ENCODE data around the gene PSMD9.
"Not testable (repeated sequence)": the region's sequence is repeated elsewhere in the genome, so short reads cannot be mapped to it uniquely, and the experiment has no call there.

PSMD9 gene

DNA sequence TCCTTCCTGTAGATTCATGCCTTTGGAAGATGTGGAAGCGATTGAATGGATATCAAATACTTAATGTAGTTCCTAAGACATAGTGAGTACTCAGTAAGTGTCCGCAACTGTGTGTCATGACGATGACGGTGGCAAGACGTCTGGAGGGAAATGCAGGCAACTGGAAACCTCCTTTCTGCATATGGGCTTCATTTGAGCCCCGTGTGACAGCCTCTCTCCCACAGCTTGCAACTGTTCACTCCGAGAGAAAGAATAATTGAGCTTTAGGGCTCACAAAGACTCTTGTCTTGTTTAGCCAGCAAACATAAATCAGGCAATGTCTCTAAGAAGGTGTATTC is 36.7 kb downstream of the PSMD9 start:
- TF ChIP-seq, protein P1, sequence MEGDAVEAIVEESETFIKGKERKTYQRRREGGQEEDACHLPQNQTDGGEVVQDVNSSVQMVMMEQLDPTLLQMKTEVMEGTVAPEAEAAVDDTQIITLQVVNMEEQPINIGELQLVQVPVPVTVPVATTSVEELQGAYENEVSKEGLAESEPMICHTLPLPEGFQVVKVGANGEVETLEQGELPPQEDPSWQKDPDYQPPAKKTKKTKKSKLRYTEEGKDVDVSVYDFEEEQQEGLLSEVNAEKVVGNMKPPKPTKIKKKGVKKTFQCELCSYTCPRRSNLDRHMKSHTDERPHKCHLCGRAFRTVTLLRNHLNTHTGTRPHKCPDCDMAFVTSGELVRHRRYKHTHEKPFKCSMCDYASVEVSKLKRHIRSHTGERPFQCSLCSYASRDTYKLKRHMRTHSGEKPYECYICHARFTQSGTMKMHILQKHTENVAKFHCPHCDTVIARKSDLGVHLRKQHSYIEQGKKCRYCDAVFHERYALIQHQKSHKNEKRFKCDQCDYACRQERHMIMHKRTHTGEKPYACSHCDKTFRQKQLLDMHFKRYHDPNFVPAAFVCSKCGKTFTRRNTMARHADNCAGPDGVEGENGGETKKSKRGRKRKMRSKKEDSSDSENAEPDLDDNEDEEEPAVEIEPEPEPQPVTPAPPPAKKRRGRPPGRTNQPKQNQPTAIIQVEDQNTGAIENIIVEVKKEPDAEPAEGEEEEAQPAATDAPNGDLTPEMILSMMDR (conservative IDR thresholded peaks at IDR 0.05; ENCODE audit: low read depth, low read length): no peak
- H3K4me3 ChIP-seq (ENCODE audit: low read depth, low read length): peak overlapping the region; percentile 13
- peak; percentile 73 for DNase-seq (ENCODE audit: low read depth)

DNA sequence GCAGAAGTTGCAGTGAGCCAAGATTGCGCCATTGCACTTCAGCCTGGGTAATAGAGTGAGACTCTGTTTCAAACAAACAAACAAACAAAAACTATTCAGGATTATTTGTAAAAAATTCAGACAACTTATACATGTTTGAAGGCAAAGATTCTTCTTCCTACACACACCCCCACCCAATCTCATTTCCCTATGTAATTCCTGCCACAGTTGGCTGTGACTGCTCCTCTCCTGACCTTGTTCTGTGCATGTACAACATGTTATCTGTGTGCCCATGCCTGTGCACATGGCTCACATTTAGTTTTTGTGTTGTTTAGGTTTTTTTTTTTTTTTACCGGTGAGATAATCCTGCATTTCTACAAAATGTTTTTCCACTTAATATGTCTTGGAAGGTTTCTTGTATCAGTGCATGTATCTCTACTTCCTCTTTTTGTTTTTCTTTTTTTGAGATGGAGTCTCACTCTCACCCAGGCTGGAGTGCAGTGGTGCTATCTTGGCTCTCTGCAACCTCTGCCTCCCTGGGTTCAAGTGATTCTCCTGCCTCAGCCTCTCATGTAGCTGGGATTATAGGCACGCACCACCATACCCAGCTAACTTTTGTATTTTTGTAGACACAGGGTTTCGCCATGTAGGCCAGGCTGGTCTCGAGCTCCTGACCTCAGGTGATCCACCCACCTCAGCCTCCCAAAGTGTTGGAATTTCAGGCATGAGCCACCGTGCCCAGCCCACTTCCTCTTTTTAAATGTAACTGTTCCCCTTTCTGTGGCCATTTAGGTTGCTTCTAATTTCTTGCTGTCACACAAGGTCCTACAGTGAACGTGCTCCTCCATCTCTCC is 38.5 kb downstream of the PSMD9 start:
- TF ChIP-seq, protein P1 (conservative IDR thresholded peaks at IDR 0.05; ENCODE audit: low read depth, low read length): no peak
- no peak overlapping the region for H3K4me3 ChIP-seq (ENCODE audit: low read depth, low read length)
- no peak for DNase-seq (ENCODE audit: low read depth)

DNA sequence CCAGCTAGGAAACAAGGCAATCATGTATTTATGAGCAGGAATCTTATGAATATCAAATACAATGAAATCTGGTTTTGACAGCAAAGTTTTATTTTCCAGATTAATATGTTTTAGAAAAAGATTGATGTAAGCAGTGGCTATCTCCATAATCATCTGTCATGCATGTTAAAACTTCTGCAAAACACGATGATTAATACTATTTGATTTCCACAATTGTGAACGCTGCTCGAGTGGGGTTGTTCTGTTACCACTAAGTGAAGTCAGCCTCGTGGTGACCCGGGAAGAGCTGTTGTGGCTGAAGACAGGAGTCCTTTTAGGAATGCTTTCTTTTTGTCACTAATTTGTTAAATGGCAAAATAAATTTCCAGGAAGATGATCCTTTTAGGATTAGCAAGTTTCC is 39.2 kb downstream of the PSMD9 start:
- DNase-seq (ENCODE audit: low read depth): no peak
- TF ChIP-seq, protein P1 (conservative IDR thresholded peaks at IDR 0.05; ENCODE audit: low read depth, low read length): no peak
- no peak overlapping the region for H3K4me3 ChIP-seq (ENCODE audit: low read depth, low read length)

DNA sequence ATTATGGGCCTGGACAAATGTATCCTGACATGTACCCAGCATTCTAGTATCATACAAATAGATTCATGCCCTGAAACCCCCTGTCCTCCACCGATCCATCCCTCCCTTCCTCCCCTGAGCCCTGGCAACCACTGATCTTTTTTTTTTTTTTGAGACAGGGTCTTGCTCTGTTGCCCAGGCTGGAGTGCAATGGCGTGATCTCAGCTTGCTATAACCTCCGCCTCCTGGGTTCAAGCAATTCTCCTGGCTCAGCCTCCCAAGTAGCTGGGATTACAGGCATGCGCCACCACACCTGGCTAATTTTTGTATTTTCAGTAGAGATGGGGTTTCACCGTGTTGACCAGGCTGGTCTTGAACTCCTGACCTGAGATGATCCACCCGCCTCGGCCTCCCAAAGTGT is 41.0 kb downstream of the PSMD9 start:
- not testable (repeated sequence) for H3K4me3 ChIP-seq (ENCODE audit: low read depth, low read length); DNase-seq (ENCODE audit: low read depth)

DNA sequence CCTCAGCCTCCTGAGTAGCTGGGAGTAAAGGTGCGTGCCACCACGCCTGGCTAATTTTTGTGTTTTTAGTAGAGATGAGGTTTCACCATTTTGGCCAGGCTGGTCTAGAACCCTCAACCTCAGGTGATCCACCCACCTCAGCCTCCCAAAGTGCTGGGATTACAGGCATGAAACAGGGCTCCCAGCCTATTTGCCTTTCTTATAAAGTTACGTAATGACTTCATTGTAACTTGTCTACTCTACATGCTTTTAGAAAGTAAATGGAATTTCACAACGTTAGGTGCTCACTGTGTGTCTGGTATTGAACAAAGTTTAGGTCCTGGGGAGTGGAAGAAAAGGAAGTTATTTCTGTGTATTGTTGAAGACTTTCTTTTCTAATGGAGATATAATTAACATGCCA is 42.3 kb downstream of the PSMD9 start:
- TF ChIP-seq, protein P1 (conservative IDR thresholded peaks at IDR 0.05; ENCODE audit: low read depth, low read length): no peak
- no peak overlapping the region for H3K4me3 ChIP-seq (ENCODE audit: low read depth, low read length)
- no peak for DNase-seq (ENCODE audit: low read depth)

DNA sequence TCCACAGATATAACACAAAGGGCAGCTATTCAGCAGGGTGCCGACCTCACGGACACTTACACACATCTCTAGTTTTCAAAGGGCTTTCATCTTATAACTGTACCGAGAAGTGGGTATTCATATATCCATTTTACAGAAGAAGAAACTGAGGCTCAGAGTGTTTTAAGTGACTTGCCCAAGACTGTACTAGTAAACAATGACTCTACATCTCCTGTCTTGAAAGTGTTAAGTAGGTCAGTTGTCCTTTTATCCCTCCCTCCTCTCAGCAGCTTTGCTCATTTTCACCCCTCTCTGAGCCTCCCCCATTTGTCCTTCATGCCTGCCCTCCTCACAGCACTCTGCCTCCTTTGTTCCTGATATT is 43.6 kb downstream of the PSMD9 start:
- TF ChIP-seq, protein P1 (conservative IDR thresholded peaks at IDR 0.05; ENCODE audit: low read depth, low read length): no peak

DNA sequence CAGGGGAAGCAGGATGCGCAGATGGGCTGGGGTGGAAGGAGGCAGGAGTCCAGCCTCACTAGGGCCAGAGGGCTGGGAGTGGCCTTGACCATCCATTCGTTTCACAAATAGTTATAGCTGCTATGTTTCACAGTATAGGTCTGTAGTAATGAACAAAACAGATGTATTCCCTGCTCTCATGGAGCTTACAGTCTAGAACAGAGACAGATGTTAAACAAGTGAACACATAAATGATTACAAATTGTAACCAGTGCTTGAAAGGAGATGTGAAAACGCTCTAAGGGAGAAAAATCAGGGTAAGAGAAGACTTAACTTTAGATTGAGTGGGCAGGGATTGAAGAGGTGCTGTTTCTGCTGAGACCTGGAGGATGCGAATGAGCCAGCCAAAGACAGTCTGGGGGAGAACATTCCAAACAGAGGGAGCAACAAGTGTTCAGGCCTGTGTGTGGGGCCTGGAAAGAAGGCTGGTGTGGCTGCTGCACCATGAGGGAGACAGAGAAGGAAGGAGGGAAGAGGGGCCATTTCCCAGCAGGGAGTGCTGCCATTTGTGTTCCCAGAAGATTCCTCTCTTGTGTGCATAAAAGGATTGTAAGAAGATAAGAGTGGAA is 44.4 kb downstream of the PSMD9 start:
- TF ChIP-seq, protein P1 (conservative IDR thresholded peaks at IDR 0.05; ENCODE audit: low read depth, low read length): no peak

More for the DNA sequence above, 43.6 kb downstream of the PSMD9 start:
- H3K4me3 ChIP-seq (ENCODE audit: low read depth, low read length): no peak overlapping the region
- DNase-seq (ENCODE audit: low read depth): no peak

More for the DNA sequence above, 44.4 kb downstream of the PSMD9 start:
- H3K4me3 ChIP-seq (ENCODE audit: low read depth, low read length): no peak overlapping the region
- DNase-seq (ENCODE audit: low read depth): no peak
